ENCODE measurements around the gene PON3.

The PON3 gene

DNA sequence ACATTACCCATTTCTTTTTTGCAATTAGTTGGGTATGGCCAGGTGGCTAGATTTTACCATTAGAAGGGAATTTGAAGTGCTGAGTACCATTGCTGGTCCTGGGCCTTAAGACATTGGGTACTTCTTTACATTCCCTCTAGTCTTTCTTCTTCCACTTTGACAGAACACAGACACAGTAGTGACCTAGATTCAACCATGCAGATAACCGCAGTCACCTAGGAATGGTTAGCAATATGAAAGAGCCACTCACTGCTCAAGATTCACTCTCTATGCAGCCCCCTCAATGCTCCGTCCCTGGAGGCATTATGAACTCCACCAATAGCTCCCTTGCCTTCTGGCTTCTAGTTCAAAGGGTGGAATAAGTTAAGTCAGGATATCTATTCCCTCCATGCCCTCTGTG lies 55.7 kb downstream of the PON3 start:
- no peak for DNase-seq (ENCODE audit: low read depth in 2 of 2)

- no peak for DNase-seq (ENCODE audit: low read depth in 2 of 2)
Observed at GRCh38 chr7:95338832-95339231, 57.3 kb downstream of the PON3 start.

DNA sequence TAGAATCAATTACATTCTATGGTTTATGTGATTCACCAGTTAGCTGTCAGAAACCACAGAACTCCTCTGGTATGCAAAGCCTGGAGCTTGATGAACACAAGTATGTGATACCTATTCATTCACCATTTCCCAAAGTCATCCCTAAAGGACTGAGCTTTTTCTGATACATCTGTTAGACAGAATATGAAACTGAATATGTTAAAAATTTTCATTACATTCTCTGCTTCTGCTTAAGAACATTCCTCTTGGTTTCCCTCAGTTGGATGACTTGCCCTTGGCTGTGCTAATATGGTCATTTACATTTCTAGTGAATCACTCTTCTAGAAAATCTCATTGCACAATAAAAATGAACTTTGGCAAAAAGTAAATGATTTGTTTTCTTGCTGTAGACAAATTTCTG lies 61.1 kb downstream of the PON3 start:
- DNase-seq (ENCODE audit: low read depth in 2 of 2), result no peak

- DNase-seq (ENCODE audit: low read depth in 2 of 2), result no peak
Observed at GRCh38 chr7:95334447-95334846, 61.7 kb downstream of the PON3 start.

DNA sequence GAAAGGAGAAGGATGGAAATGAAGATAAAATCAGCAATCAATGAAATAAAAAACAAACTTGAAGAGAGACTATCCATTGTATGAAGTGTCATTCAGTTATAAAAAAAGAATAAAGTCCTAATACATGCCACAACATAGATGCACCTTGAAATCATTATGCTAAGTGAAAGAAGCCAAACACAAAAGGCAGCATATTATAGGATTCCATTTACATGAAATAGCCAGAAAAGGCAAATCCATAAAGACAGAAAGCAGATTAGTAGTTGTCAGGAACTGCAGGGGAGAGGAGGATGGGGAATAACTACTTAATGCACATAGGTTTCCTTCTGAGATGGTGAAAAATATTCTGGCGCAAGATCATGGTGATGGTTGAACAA lies 65.2 kb downstream of the PON3 start:
- DNase-seq (ENCODE audit: low read depth in 2 of 2), result no peak

DNA sequence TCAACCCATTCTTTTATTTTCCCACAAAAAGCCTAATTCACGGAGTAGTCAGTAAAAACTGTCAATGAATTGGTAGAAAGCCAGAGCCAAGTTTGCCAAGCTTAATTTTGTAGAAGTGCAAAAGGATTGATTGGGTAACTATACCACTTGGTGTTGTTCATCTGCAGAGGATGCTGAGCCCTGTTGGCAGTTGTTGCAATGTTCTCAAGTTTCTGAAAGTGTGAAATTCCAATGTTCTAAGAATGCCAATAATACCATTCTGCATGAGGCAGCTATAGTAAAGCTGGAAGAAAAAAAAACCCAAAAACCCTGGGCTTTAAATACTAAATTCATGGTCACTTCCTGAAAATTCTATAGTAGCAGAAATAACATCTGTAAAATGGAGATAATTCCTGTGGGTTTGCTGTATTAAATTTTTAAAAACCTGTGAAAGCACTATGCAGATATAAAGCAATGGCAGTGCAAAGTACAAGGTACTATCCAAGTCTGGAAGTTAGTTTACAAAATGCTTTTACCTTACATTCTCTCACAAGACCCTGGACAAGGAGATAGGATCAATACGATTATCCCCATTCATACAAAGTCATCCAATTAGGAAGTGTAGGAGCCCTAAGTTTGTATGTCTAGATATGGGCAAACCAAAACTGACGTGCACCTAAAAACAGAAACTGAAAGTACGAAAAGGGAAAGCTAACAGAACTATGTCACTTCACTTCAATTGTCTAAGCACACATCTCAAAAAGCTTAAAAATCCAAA lies 65.8 kb downstream of the PON3 start:
- DNase-seq (ENCODE audit: low read depth in 2 of 2), result no peak

- DNase-seq (ENCODE audit: low read depth in 2 of 2), result no peak
Observed at GRCh38 chr7:95327356-95327755, 68.8 kb downstream of the PON3 start.

- DNase-seq (ENCODE audit: low read depth in 2 of 2), result no peak
Observed at GRCh38 chr7:95324431-95324830, 71.7 kb downstream of the PON3 start, which contains the start of gene PON1. TSS of gene PON1 (minus strand) at chr7:95324532. CDS start at chr7:95324475, 57 bp downstream.

- DNase-seq (ENCODE audit: low read depth in 2 of 2), result no peak
Observed at GRCh38 chr7:95323410-95324129, 72.6 kb downstream of the PON3 start.

- no peak for DNase-seq (ENCODE audit: low read depth in 2 of 2)
Observed at GRCh38 chr7:95322854-95323253, 73.3 kb downstream of the PON3 start.

- DNase-seq (ENCODE audit: low read depth in 2 of 2), result no peak
Observed at GRCh38 chr7:95322396-95322795, 73.8 kb downstream of the PON3 start.

GRCh38 chr7:95321720-95322119 lies 74.5 kb downstream of the PON3 start:
- no peak for DNase-seq (ENCODE audit: low read depth in 2 of 2)

DNA sequence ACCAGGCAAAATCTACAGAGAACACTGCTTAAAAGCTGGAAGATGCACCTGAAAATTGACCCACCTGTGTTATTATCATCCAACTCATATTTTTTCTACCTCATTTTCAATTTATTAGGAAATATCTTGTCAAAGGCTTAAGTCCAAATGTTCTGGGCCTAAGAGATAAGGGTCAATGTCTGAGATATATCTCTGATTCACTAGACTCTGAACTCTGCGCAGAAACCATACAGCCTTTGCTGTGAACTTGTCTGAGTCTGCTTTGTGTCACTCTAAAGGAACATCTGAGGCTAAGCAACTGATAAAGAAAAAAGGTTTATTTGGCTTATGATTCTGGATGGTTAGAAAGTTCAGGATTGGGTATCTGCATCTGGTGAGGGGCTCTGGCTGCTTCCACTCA lies 75.5 kb downstream of the PON3 start:
- no peak for DNase-seq (ENCODE audit: low read depth in 2 of 2)

DNA sequence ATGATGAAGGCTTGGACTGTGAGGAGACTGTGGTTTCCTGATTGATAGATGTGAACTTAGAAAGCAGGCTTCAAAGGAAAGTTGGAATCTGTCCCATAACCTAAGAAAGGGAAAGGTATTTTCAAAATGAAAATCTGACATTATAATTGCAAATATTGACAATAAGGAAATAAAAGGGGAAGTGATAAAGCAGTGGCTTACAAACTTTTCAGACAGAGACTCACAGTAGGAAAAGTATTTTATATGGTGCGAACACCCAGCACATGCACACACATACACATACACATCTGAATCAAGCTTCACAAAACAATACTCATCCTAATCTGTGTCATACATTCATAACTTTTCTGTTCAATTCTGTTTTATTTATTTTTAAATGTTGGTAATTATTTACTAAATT lies 76.6 kb downstream of the PON3 start:
- no peak for DNase-seq (ENCODE audit: low read depth in 2 of 2)

- DNase-seq (ENCODE audit: low read depth in 2 of 2), result no peak
Observed at GRCh38 chr7:95318501-95319100, 77.6 kb downstream of the PON3 start.

- no peak for DNase-seq (ENCODE audit: low read depth in 2 of 2)
Observed at GRCh38 chr7:95317966-95318365, 78.2 kb downstream of the PON3 start.

GRCh38 chr7:95317546-95317945 lies 78.6 kb downstream of the PON3 start:
- DNase-seq (ENCODE audit: low read depth in 2 of 2), result no peak

- no peak for DNase-seq (ENCODE audit: low read depth in 2 of 2)
Observed at GRCh38 chr7:95316588-95316987, 79.6 kb downstream of the PON3 start.

DNA sequence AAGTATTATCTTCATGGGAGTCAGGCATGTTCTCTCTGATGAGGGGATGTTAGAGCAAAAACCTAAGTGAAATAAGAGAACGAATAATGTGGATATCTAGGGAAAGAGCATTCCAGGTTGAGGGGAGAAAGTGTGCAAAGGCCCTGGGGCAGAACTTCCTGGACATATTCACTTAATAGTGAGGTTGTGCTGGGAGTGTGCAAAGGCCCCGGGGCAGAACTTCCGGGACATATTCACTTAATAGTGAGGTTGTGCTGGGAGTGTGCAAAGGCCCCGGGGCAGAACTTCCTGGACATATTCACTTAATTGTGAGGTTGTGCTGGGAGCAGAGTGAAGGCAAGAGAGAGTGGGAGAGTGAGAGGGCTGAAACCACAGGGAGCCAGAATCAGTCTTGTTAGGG lies 83.6 kb downstream of the PON3 start:
- no peak for DNase-seq (ENCODE audit: low read depth in 2 of 2)

DNA sequence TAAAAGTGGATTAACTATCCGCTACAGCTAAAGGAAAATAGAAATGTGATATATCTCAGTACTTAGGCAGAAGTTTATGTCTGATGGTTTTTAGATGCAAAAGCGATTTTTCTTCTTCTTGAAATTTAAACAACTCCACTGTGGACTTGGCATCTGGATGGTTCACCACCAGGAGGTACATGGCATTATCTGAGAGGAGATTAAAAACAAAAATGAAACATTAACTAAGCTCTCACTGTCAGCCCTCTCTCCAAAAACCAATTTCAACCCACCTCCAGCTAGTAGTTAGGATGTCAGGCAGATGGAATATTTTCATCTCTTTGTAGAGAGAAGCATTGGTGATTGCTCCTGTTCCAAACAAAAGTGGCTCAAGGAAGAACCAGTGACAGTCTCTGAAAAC lies 84.8 kb downstream of the PON3 start:
- no peak for DNase-seq (ENCODE audit: low read depth in 2 of 2)

DNA sequence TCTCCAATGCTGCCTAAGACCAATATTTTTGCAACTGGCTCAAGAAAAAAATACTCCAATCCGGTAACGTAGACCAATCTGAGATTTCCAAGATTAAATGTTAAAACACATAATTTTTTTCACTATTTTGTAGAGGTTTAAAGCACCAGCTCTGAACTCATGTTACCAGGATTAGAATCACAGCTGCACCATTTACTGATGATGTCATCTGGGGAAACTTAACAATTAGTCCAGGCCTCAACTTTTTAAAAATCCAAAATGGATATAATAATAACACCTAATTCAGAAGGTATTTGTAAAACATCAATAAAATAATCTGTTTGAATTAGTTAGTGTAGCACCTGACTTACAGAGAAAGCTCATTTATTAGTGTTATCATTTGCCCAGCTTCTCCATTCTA lies 86.2 kb downstream of the PON3 start:
- no peak for DNase-seq (ENCODE audit: low read depth in 2 of 2)
